ENCODE measurements around the gene TUBGCP5.
"Not testable (repeated sequence)": the region's sequence is repeated elsewhere in the genome, so short reads cannot be mapped to it uniquely, and the experiment has no call there.

Gene TUBGCP5

DNA sequence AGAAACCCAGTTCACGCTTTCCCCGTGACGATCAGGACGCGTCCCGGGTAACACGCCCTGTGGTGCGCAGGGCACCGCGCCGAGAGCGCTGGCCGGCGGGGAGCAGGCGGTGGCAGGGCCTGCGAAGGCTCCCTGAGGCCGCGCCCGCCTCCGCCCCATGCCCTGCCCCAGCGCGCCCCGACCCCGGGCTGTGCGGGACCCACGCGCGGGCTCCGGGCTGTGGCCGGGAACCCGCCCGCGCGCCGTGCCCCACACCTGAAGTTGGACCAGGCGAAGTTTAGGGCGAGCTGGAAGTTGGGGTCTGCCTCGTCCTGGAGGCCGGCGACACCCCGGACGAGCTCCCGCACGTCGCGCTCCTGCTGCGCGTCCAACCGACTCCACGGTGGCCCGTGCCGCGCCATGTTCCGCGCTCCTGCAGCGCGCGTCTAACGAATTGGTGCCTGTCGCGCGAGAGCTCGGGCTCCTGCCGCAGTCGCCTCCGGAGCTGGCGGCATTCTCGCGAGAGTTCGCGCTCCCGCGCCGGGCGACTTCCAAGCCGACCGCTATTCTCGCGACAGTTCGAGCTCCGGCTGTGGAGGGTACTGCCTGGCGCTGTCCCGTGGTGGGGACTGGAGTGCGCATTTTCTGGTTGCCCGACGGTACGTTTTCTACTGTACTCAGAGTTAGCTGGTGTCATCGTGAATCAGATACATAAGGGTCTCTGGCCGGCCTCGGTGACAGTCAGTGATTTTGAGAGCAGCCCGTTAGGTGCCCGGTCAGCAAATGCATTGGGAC is at the start of gene TUBGCP5:
TUBGCP5 (minus strand) TSS at position 427 of the 774 bp plus-strand sequence; CDS start at position 401, 26 bp downstream.
- peak within 1 kb of the TSS; percentile 88 for H3K27ac ChIP-seq
- peak; percentile 97 for DNase-seq
- no peaks in the 10 kb centered on the region for H3K9me3 ChIP-seq (ENCODE audit: severe bottlenecking)
- peaks cover 8% of the 10 kb centered on the region for H3K36me3 ChIP-seq
- no peaks in the 10 kb centered on the region for H3K27me3 ChIP-seq (ENCODE audit: insufficient read depth, low read depth, severe bottlenecking)
- H3K4me3 ChIP-seq (ENCODE audit: low read depth, low read length) = peak within 1 kb of the TSS; percentile 63
- TF ChIP-seq, protein P1, sequence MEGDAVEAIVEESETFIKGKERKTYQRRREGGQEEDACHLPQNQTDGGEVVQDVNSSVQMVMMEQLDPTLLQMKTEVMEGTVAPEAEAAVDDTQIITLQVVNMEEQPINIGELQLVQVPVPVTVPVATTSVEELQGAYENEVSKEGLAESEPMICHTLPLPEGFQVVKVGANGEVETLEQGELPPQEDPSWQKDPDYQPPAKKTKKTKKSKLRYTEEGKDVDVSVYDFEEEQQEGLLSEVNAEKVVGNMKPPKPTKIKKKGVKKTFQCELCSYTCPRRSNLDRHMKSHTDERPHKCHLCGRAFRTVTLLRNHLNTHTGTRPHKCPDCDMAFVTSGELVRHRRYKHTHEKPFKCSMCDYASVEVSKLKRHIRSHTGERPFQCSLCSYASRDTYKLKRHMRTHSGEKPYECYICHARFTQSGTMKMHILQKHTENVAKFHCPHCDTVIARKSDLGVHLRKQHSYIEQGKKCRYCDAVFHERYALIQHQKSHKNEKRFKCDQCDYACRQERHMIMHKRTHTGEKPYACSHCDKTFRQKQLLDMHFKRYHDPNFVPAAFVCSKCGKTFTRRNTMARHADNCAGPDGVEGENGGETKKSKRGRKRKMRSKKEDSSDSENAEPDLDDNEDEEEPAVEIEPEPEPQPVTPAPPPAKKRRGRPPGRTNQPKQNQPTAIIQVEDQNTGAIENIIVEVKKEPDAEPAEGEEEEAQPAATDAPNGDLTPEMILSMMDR (IDR thresholded peaks at IDR 0.05; ENCODE audit: low read depth, low read length) = peak; percentile 22; the same call in 1 of the 2 replicates

DNA sequence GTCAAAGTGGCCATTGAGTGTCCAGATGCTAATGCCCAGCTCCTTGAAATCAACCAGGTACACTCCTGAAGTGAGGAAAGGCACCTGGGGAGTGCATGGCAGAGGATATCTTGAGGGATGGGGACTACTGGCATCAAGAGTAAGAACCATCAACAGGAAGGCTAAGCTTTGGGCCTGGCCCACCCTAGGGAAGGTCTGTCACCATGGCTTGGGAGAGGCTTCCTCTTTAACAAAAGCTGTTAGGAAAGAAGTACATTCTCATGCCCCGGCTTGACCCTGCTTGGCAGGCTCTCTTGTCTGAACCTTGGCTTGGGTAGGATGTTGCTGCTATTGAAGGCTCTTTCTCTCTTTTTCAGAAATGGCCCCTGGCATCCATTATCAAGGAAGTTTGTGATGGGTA is 43.7 kb upstream of the TUBGCP5 start:
- Histone ChIP-seq H3K9me3 (ENCODE audit: severe bottlenecking) (no peaks in the 10 kb centered on the region), H3K27ac (no peak overlapping the region), H3K4me3 (ENCODE audit: low read depth, low read length) (no peak overlapping the region), H3K27me3 (ENCODE audit: insufficient read depth, low read depth, severe bottlenecking) (peaks cover 2% of the 10 kb centered on the region), H3K36me3 (no peaks in the 10 kb centered on the region)
- TF ChIP-seq, protein P1 (IDR thresholded peaks at IDR 0.05; ENCODE audit: low read depth, low read length) = no peak
- DNase-seq = no peak

DNA sequence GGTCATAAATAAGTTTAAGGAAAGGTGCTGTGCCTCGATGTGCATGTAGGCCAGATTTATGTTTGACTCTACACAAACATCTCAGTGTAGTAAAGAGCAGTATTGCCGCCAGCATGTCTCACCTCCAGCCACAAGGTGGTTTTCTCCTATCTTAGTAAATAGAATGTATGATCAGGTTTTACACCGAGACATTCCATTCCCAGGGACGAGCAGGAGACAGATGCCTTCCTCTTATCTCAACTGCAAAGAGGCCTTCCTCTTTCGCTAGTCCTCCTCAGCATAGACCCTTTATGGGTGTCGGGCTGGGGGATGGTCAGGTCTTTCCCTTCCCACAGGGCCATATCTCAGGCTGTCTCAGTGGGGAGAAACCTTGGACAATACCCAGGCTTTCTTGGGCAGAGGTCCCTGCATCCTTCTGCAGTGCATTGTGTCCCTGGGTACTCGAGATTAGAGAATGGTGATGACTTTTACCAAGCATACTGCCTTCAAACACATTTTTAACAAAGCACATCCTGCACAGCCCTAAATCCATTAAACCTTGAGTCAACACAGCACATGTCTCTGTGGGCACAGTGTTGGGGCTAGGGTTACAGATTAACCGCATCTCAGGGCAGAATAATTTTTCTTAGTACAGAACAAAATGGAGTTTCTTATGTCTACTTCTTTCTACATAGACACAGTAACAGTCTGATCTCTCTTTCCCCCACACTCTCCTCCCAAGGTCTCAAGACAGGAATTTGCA is 42.8 kb upstream of the TUBGCP5 start:
- DNase-seq; H3K4me3 ChIP-seq (ENCODE audit: low read depth, low read length); H3K9me3 ChIP-seq (ENCODE audit: severe bottlenecking); H3K27me3 ChIP-seq (ENCODE audit: insufficient read depth, low read depth, severe bottlenecking); H3K36me3 ChIP-seq; H3K27ac ChIP-seq: not testable (repeated sequence)

DNA sequence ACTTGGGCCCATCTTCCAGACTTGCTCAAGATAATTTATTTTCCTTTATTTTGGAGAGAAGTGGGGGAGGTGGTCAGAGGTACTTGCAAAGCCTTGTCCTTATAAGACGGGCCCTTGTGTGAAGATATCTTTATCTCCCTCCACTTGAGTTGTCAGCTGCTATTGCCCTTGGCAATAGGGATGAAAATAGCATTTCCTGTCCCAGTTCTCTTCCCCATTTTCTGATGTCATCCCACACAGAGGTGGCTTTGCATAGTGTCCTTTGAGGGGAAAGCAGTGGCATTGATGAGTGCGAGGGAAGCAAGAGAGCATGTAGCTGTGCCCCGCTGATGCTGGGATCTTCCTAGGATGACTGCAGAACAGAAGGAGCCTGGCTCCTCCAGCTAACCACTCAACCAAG is 41.9 kb upstream of the TUBGCP5 start:
- H3K9me3 ChIP-seq (ENCODE audit: severe bottlenecking) = no peaks in the 10 kb centered on the region
- H3K27ac ChIP-seq = no peak overlapping the region
- DNase-seq = no peak
- H3K27me3 ChIP-seq (ENCODE audit: insufficient read depth, low read depth, severe bottlenecking) = peaks cover 6% of the 10 kb centered on the region
- TF ChIP-seq, protein P1 (IDR thresholded peaks at IDR 0.05; ENCODE audit: low read depth, low read length) = no peak
- no peak overlapping the region for H3K4me3 ChIP-seq (ENCODE audit: low read depth, low read length)
- no peaks in the 10 kb centered on the region for H3K36me3 ChIP-seq

DNA sequence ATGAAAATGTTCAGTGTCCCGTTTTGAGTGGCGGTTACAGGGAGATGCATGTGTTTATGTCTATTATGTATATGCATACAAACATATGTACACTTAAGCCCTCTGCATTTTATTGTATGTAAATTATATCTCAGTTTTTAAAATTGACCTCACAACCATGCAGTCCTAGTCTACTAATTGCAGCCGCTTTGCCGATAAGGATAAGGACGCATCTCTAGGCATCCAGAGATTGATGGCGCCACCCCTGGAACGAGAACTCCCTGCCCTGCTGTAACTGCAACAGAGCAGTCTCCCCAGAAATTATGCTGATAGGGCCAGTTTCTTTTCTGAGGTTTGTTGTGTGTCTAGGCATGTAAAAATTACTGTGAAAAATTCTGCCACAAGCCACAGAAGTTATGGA is 40.4 kb upstream of the TUBGCP5 start:
- Histone ChIP-seq H3K27ac (no peak overlapping the region), H3K36me3 (no peaks in the 10 kb centered on the region), H3K9me3 (ENCODE audit: severe bottlenecking) (no peaks in the 10 kb centered on the region), H3K4me3 (ENCODE audit: low read depth, low read length) (no peak overlapping the region), H3K27me3 (ENCODE audit: insufficient read depth, low read depth, severe bottlenecking) (peaks cover 12% of the 10 kb centered on the region)
- DNase-seq = no peak
- TF ChIP-seq, protein P1 (IDR thresholded peaks at IDR 0.05; ENCODE audit: low read depth, low read length) = no peak

DNA sequence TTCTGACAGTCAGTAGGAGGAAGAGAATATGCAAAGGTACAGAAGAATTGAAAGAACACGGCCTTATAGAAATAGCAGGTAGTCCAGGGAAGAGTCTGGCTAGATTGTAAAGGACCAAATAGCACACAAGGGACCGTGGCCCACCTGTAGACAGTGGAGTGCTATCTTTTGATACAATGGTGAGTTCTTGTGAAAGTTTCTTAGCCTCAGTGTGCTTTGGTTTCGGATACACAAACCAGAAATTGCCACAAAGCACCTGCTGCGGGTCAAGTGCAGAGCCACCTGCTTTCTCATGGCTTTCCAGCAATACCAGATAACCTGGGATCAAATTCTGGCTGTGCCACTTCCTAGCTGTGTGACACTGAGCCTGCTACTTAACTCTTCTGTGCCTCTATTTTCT is 36.6 kb upstream of the TUBGCP5 start:
- TF ChIP-seq, protein P1 (IDR thresholded peaks at IDR 0.05; ENCODE audit: low read depth, low read length) = no peak
- no peak for DNase-seq
- Histone ChIP-seq H3K27ac (no peak overlapping the region), H3K36me3 (no peaks in the 10 kb centered on the region), H3K9me3 (ENCODE audit: severe bottlenecking) (no peaks in the 10 kb centered on the region), H3K27me3 (ENCODE audit: insufficient read depth, low read depth, severe bottlenecking) (peaks cover 10% of the 10 kb centered on the region), H3K4me3 (ENCODE audit: low read depth, low read length) (no peak overlapping the region)

All from WERI-Rb-1 (cell line).